HG03066 (cell line): ENCODE data around the gene FKBP1C.

Experiments
- ATAC-seq: cut with Tn5 transposase; IDR thresholded peaks from one replicate; pipeline ENCODE4 v1.9.1; 2021; ENCODE audit warnings: low read depth; ENCODE audit not compliant: unreplicated experiment

Gene FKBP1C

GRCh38 chr6:63259153-63259552, 47.9 kb downstream of the FKBP1C start:
- ATAC-seq, result no peak

GRCh38 chr6:63261820-63262219, 50.6 kb downstream of the FKBP1C start:
- no peak for ATAC-seq
